ENCODE data around the gene GPS2.

Gene GPS2

DNA sequence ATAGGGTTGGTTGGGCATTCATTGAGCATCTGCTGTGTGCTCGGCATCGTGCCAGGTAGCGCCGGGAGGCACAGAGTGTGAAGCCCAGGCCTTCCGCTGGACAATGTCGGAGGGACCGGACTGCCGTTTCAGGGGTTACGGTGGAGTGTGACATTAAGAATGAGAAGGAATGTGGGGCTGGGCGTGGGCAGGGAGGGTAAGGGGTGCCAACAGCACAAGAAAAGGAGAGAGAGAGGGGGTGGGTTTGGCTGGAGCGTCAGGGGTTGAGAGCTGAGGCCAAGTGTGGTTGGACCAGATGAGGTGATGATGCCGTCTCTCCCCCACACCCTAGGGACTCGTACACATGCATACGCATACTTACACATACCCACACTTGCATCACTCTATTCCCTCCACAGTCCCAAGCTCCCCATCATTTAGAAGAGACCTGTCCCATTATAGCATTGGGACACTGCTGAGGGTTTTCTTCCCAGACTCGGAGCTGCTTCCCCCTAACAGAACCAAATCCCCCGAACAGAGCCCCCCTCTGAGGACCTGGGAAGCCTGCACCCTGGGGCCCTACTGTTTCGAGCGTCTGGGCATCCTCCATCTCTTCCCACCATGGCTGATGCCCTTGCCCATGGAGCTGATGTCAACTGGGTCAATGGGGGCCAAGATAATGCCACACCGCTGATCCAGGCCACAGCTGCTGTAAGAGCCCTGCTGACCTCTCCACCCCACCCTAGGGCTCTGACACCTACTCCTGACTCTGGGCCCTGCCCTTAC, 33.5 kb upstream of the GPS2 start:
- TF ChIP-seq, protein P1, sequence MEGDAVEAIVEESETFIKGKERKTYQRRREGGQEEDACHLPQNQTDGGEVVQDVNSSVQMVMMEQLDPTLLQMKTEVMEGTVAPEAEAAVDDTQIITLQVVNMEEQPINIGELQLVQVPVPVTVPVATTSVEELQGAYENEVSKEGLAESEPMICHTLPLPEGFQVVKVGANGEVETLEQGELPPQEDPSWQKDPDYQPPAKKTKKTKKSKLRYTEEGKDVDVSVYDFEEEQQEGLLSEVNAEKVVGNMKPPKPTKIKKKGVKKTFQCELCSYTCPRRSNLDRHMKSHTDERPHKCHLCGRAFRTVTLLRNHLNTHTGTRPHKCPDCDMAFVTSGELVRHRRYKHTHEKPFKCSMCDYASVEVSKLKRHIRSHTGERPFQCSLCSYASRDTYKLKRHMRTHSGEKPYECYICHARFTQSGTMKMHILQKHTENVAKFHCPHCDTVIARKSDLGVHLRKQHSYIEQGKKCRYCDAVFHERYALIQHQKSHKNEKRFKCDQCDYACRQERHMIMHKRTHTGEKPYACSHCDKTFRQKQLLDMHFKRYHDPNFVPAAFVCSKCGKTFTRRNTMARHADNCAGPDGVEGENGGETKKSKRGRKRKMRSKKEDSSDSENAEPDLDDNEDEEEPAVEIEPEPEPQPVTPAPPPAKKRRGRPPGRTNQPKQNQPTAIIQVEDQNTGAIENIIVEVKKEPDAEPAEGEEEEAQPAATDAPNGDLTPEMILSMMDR (IDR thresholded peaks at IDR 0.05; ENCODE audit: borderline replicate concordance, control extremely low read depth, extremely low read depth, insufficient read depth, missing control alignments) = no peak
- DNase-seq (ENCODE audit: low spot score) = no peak
- in situ Hi-C loops (cut with MboI; ENCODE audit: low sequenced_read_pairs, unreplicated experiment) = no loop called here

DNA sequence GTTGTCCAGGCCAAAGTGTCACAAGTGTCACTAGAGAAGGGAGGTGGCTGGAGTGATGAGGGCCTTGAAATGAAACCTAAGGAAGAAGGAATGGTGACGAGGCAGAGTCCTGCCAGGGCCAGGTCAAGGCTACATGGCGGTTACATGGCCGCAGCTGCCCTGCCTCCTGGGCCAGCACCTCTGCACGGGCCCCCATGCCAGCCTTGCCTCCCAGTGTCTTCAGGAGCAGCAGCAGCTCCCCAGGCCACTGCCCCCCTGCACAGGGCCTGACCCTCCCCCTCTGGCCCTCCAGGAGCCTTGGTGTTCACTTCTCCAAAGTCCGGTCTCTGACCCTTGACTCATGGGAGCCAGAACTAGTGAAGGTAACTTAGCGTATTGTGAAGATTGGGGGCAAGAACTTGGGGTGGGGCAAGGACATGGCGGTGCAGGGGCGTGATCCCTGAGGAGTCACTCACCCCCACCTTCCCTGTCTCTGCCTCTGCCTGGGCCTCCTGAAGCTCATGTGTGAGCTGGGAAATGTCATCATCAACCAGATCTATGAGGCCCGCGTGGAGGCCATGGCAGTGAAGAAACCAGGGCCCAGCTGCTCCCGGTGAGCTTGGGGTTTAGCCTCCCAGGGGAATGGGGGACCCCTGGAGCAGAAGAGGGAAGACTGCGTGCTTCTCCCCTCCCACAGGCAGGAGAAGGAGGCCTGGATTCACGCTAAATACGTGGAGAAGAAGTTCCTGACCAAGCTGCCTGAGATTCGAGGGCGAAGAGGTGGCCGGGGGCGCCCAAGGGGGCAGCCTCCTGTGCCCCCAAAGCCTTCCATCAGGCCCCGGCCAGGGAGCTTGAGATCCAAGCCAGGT, 32.7 kb upstream of the GPS2 start:
- DNase-seq (ENCODE audit: low spot score) = no peak
- TF ChIP-seq, protein P1 (IDR thresholded peaks at IDR 0.05; ENCODE audit: borderline replicate concordance, control extremely low read depth, extremely low read depth, insufficient read depth, missing control alignments) = no peak
- in situ Hi-C loops (cut with MboI; ENCODE audit: low sequenced_read_pairs, unreplicated experiment) = no loop called here

DNA sequence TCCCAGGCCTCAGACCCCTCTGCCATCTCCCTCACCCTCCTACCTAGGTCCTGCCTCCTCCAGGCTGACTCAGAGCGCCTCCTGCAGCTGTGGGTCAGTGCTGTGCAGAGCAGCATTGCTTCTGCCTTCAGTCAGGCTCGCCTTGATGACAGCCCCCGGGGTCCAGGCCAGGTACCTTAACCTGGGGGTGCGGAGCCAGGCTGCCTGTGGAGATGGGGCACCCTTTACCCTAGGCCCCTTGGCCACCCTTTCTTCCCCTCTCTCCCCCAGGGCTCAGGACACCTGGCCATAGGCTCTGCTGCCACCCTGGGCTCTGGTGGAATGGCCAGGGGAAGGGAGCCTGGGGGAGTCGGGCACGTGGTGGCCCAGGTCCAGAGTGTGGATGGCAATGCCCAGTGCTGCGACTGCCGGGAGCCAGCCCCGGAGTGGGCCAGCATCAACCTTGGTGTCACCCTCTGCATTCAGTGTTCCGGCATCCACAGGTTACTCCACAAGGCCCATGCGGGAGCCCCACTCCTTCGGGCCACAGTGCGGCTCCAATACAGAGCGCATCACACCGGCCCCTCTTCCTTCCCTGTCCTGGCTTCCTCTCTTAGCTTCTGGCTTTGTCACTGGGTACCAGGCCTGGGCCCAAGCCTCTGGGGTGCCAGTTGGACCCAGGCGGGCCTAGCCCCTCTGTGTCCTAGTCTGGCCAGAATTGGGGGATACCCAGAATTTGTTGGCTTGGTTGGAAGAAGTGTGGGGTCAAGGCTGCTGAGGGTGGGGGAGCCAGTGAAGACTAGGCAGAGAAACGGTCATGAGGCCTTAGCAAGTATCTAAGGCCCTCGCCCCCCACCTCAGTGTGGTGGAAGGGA, 31.8 kb upstream of the GPS2 start:
- in situ Hi-C loops (cut with MboI; ENCODE audit: low sequenced_read_pairs, unreplicated experiment) = no loop called here
- TF ChIP-seq, protein P1 (IDR thresholded peaks at IDR 0.05; ENCODE audit: borderline replicate concordance, control extremely low read depth, extremely low read depth, insufficient read depth, missing control alignments) = no peak
- DNase-seq (ENCODE audit: low spot score) = no peak

DNA sequence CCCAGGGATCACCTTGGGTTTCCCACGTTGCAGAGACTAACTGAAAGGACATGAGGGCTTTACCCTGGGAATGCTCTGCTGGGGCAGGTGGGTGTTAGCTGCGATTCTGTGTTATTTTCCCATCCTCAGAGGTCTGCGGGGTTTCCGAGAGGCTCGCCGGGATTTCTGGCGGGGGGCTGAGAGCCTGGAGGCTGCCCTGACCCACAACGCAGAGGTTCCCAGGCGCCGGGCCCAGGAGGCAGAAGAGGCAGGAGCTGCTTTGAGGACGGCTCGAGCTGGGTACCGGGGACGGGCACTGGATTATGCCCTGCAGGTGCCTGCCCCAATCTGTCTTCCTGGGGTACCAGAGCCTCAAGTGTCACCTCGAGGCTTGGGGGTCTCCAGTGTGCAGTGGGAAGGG, 28.1 kb upstream of the GPS2 start:
- TF ChIP-seq, protein P1 (IDR thresholded peaks at IDR 0.05; ENCODE audit: borderline replicate concordance, control extremely low read depth, extremely low read depth, insufficient read depth, missing control alignments) = no peak
- in situ Hi-C loops (cut with MboI; ENCODE audit: low sequenced_read_pairs, unreplicated experiment) = no loop called here
- no peak for DNase-seq (ENCODE audit: low spot score)

DNA sequence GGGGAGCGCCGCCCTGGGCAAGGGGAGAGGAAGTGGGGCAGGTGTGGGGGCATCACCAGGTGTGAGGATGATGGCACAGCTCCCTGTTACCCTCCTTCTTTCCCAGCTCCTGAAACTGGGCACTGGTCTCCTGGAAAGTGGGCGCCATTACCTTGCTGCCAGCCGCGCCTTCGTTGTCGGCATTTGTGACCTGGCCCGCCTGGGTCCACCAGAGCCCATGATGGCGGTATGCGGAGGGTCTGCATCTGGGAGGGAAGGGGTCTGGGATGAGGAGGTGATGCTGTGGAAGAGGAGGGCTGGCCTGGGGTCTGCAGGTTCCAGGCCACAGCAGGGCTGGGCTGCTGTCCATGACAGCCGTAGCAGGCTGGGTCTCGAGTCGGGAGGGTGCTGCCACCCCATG, 26.7 kb upstream of the GPS2 start:
- in situ Hi-C loops (cut with MboI; ENCODE audit: low sequenced_read_pairs, unreplicated experiment) = no loop called here

More for the DNA sequence above, 26.7 kb upstream of the GPS2 start:
- no peak for DNase-seq (ENCODE audit: low spot score)
- TF ChIP-seq, protein P1 (IDR thresholded peaks at IDR 0.05; ENCODE audit: borderline replicate concordance, control extremely low read depth, extremely low read depth, insufficient read depth, missing control alignments) = no peak
